ENCODE measurements around the gene SLC52A1. TPM values are rescaled to one million over a fixed set of nuclear protein-coding genes. Genes with fewer than 3 reads are reported as not detected.

The SLC52A1 gene
- total RNA-seq, 1 donor = 0.09 TPM

- peak; percentile 51 for DNase-seq (ENCODE audit: low read depth)
- TF ChIP-seq CTCF (IDR thresholded peaks at IDR 0.05; ENCODE audit: insufficient read depth, low read length) = no peak
- H3K4me3 ChIP-seq (ENCODE audit: low read depth, low read length) = peak overlapping the region; percentile 97
Measured at GRCh38 chr17:5000237-5000639, 35.0 kb downstream of the SLC52A1 start.

GRCh38 chr17:4999430-5000093 lies 35.7 kb downstream of the SLC52A1 start:
- TF ChIP-seq CTCF (IDR thresholded peaks at IDR 0.05; ENCODE audit: insufficient read depth, low read length) = no peak

GRCh38 chr17:4998732-4999429 lies 36.3 kb downstream of the SLC52A1 start:
- no peak for TF ChIP-seq CTCF (IDR thresholded peaks at IDR 0.05; ENCODE audit: insufficient read depth, low read length)
- peak overlapping the region; percentile 97 for H3K4me3 ChIP-seq (ENCODE audit: low read depth, low read length)
- DNase-seq (ENCODE audit: low read depth) = no peak

More at GRCh38 chr17:4999430-5000093, 35.7 kb downstream of the SLC52A1 start:
- DNase-seq (ENCODE audit: low read depth) = no peak
- H3K4me3 ChIP-seq (ENCODE audit: low read depth, low read length) = peak overlapping the region; percentile 97

- H3K4me3 ChIP-seq (ENCODE audit: low read depth, low read length) = peak overlapping the region; percentile 97
- no peak for DNase-seq (ENCODE audit: low read depth)
- TF ChIP-seq CTCF (IDR thresholded peaks at IDR 0.05; ENCODE audit: insufficient read depth, low read length) = no peak
Measured at GRCh38 chr17:4998027-4998731, 37.0 kb downstream of the SLC52A1 start.

GRCh38 chr17:4997302-4998026 lies 37.8 kb downstream of the SLC52A1 start, which contains the start of the genes INCA1 and KIF1C:
INCA1 (minus strand) TSS chr17:4997522; CDS start chr17:4994437, 3,085 bp downstream.
KIF1C (plus strand) TSS chr17:4997950; CDS start chr17:5000247, 2,297 bp downstream.
- H3K4me3 ChIP-seq (ENCODE audit: low read depth, low read length) = peak within 1 kb of the TSS; percentile 97
- DNase-seq (ENCODE audit: low read depth) = peak; percentile 82
- TF ChIP-seq CTCF (IDR thresholded peaks at IDR 0.05; ENCODE audit: insufficient read depth, low read length) = peak; percentile 20

- DNase-seq (ENCODE audit: low read depth) = no peak
- no peak for TF ChIP-seq CTCF (IDR thresholded peaks at IDR 0.05; ENCODE audit: insufficient read depth, low read length)
- H3K4me3 ChIP-seq (ENCODE audit: low read depth, low read length) = no peak overlapping the region
Measured at GRCh38 chr17:4994081-4994595, 41.1 kb downstream of the SLC52A1 start.

Data from fibroblast of the aortic adventitia (primary cell).